Middle frontal gyrus (tissue), 1 donor: ENCODE results near the gene AK8.

Experiments used
- DNase-seq: peaks from one replicate; pipeline ENCODE4 v3.0.0-alpha.2; 2015; ENCODE audit warnings: low spot score; ENCODE audit errors: extremely low spot score

AK8 gene

GRCh38 chr9:132800038-132800648, 77.9 kb downstream of the AK8 start:
- peak; percentile 52 for DNase-seq

DNA sequence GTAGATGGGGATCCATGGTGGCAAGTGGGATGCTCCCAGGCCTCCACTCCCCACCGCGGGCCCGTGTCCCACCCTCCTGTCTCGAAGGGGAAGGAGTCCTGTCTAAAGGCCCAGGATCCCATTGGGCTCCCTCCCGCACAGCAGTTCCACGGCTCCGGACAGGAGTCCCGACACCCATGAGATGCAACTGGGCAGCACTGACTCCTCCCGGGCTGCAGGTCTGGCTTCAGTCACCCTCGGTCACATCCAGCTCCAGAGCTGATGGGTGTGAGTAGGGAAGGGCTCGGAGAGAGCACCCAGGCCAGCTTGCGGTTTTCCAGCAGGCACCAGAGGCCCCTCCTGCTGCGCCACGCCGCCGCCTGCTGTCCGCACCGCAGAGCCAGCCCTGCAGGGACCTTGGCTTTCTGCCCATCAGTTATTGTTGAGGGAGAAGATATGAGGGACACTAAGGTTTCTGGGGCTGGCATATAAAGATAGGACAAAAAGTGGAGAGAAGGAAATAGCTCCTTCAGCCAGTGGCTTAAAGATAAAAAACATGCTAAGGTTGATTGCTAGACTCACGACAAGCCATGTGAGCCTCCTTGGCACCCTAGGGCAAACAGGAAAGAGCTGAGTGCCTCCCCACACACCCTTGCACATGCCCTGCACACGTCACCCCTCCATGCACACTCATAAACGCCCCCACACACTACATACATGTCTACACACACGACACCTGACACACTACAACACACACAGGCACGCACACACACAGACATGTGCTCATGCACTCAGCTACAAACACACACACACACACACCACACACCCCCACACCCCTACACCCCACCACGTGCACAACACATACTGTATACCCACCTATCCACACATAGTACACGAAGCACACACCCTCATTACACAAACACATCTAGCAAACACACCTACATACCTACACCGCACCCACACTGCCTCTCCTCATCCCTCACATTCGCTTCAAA, 79.0 kb downstream of the AK8 start:
- DNase-seq, result no peak

DNA sequence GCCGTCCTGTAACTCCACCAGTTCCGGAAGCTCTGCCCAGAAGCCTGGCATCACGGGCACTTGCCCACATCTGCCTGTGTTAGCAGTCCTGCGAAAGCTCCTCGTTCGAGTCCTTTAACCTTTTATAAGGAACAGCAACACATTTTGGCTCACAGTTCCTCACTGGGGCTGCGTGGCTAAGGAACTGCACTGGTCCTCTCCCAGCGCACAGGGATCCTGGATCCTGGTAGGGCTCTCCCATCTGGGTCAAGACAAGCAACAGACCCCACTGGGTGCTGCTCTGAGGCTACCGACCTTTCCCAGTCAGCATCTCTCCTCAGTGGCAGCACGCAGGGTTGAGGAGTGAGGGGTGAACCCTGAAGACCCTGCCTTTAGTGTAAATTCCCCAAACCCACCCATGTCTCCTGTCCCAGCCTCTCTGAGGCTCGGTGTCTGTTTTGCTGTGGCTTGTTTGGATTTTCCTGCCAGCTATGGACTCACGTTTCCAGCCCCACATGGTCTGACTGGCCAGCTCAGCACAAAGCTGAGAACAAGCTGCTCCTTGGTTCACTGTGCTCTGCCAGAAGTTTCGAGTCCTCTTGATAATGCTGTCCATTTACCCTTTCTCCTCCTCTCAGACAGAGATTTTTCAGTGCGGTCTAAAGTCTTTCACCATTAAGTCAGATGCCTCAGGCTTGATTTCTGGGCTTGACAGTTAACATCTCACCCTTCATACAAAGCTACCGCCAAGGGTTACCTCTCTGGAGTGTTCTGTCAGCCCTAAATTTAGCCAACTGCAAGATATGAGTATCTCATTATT, 80.0 kb downstream of the AK8 start:
- no peak for DNase-seq

DNA sequence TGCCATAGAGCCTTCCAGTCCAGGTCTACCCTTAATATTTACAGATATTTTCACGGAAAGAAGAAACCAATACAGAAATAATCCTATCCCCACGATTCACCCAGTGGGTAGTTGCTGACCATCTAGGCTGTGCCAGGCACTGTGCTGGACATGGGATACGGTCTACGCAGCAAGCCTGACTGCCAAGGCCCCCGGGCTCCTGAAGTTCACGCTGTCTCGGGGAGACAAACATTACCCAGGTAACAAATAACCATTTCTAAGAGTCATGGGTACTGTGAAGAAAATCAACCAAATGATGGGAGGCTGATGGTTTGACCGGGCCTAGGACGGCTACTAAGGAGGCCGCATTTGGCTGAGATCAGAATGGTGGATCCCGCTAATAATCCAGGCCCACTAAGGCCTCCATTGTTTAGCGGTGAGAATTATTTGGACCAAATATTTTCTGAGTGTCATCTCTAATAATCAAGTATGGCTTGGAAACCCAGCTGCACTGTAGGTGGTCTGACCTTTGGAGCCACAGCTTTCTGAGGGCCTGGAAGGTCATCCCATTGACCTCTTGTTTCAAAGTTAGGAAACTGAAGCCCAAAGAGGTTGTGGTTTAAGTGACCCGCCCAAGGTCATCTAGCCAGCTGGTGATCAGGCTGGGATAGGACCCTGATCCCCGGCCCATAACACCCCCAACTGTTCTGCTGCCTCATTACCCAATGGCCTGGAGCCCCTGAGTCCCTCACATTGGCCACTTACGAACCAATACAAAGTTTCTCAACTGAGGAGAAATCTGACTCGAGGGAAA, 82.4 kb downstream of the AK8 start:
- no peak for DNase-seq

GRCh38 chr9:132794730-132795380, 83.2 kb downstream of the AK8 start:
- no peak for DNase-seq

DNA sequence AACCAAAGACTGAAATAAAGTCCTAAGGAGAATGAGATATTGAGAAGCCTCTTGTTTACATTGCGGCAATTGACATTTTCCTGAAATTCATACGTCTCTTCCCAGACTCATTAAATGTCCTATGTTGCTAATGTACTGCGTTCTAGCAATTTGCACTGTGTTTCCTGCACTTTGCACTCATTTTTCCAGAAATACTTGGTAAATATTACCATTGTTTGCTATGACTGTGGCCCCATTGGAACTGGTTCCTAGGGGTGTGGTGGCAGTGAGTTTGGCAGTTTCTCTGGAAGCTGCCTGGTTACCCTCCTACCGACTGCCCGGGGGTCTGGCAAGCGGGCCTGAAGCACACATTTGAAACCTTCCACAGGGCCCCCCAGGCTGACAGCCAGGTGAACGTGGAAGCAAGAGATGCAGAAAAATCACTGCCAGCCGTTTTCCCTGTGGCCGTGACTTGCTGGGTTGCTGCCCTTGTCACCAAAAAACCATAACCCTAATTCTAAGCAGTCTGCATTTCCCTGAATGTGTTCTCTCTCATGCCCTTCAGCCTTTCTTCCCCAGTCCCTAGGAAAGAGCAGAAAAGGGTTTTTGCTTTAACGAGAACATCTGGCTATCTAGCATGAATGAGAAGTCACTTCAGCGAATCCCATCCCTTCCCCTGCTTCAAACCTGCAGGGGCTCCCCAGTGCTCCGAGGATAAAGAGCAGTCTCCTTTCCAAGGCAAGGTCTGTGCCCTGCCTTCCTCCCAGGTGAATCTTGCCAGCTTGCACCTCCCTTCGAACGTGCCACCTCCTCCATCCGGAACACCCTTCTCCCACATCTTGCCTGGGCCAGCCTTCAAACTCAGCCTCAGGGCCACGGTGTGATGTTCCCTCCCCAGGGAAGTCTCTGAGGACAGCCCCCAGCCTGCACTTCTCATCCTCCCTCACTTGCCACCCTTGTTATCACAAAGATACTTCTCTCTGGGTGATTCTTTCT, 84.2 kb downstream of the AK8 start:
- DNase-seq, result no peak

- DNase-seq, result no peak
Observed at GRCh38 chr9:132792547-132792946, 85.5 kb downstream of the AK8 start.

GRCh38 chr9:132791699-132792240, 86.3 kb downstream of the AK8 start:
- DNase-seq, result no peak

GRCh38 chr9:132789719-132790118, 88.4 kb downstream of the AK8 start:
- DNase-seq, result no peak

DNA sequence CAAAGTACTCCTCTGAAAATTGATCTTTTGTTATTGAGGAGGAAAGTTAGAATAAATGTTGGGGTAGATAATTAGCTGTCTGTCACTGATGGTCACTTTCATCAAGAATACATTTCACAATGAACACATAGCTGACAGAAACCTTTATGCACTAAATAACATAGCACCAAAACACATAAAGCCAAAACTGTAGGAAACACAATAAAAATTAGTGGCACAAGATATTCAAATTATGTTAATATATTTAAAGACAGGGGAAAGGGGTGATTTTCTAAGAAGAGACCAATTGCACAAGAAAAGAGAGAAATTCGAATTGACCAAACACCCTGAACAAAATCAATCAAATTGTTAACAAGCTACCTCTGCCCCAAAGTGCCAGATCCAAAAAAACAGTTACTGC, 89.7 kb downstream of the AK8 start:
- DNase-seq, result no peak

DNA sequence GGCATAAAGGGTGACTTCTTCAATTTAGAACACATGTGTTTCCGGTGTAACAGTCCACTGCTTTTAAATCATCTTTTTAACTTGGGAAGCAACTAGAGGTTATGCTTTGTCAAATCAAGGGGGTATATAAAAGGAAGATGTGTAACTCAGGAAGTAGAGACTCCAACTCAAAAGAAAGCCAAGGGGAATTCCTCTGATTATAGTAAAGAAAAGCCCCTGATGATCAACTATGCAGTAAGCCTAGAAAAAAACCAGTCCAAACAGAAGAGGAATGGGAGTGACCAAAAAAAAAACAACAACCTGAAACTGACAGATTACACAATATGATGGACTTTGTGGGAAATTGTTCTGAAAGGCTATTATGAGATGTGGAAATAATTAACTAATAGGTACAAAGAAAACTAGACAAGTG, 90.3 kb downstream of the AK8 start:
- no peak for DNase-seq

- no peak for DNase-seq
Observed at GRCh38 chr9:132784286-132784830, 93.7 kb downstream of the AK8 start.

- no peak for DNase-seq
Observed at GRCh38 chr9:132783006-132783405, 95.1 kb downstream of the AK8 start.

GRCh38 chr9:132782037-132782436, 96.0 kb downstream of the AK8 start:
- no peak for DNase-seq

GRCh38 chr9:132780230-132781007, 97.7 kb downstream of the AK8 start:
- no peak for DNase-seq

- no peak for DNase-seq
Observed at GRCh38 chr9:132776891-132777290, 101.2 kb downstream of the AK8 start.

DNA sequence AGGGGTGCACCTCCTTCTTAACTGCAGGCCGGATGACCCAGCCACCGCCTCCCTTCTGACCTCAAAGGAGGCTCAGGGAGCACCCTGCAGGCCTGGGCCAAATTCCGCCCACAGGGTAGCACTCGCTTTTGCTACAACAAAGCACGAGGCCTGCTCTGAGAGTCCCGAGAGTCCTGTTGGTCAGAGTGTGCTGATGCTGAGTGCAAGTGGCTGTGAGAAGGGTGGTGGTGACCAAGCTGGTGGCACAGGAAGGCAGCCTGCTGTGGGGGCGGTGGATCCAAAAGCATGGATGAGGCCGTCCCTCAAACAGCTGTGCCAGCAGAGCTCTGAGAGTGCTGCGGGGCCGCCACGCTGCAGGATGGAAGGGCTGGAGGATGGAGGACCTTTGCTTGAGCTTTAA, 101.8 kb downstream of the AK8 start:
- no peak for DNase-seq

- no peak for DNase-seq
Observed at GRCh38 chr9:132775720-132776119, 102.4 kb downstream of the AK8 start.
